Nephron progenitor cell (in vitro differentiated cells): Measurements from ENCODE around the gene RFXANK.
"Not testable (repeated sequence)": the region's sequence is repeated elsewhere in the genome, so short reads cannot be mapped to it uniquely, and the experiment has no call there.

Experiments
- DNase-seq: peaks from one replicate; pipeline ENCODE4 v3.0.0; 2021
- H3K27ac Mint-ChIP-seq: 2 replicates; pipeline ENCODE4 v1.8.0; 2021; ENCODE audit warnings: mild to moderate bottlenecking, moderate library complexity, mixed read lengths
- H3K27me3 Mint-ChIP-seq: 2 replicates; pipeline ENCODE4 v1.8.0; 2021; ENCODE audit warnings: mild to moderate bottlenecking, low read depth, mixed read lengths; ENCODE audit not compliant: poor library complexity
- H3K36me3 Mint-ChIP-seq: 2 replicates; pipeline ENCODE4 v1.8.0; 2021; ENCODE audit warnings: low read depth, mixed read lengths
- H3K4me1 Mint-ChIP-seq: 2 replicates; pipeline ENCODE4 v1.8.0; 2021; ENCODE audit warnings: mixed read lengths
- H3K4me3 Mint-ChIP-seq: 2 replicates; pipeline ENCODE4 v1.8.0; 2021; ENCODE audit warnings: mild to moderate bottlenecking, moderate library complexity, mixed read lengths
- H3K9me3 Mint-ChIP-seq: 2 replicates; pipeline ENCODE4 v1.8.0; 2021; ENCODE audit warnings: mild to moderate bottlenecking, moderate library complexity, mixed read lengths
- CTCF ChIP-seq: fragments of 200-600 bp; sonication (generic); IDR thresholded peaks from 2 replicates; pipeline ENCODE4 v1.5.0; 2021; ENCODE audit warnings: antibody characterized with exemption

RFXANK gene

DNA sequence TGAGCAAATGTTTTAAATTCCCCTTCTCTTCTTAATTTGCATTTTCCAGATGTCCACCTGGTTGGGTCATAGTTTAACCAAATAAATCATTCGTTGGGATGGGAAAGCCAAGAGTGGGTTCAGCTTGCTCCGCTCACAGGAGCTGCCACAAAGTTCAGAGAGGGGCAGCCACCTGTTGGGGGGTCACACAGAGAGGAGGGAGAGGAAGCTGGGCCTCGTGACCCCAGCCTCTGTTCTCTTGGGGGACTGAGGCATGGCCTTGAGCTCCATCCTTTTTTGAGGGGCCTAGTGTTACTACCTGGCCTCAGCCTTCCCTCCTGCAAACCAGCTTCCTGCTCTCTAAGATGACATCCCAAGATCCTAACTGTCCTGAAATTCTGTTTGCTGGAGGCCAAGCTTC lies 24.4 kb upstream of the RFXANK start:
- H3K27ac Mint-ChIP-seq = no peak overlapping the region
- no peaks in the 10 kb centered on the region for H3K36me3 Mint-ChIP-seq
- H3K4me3 Mint-ChIP-seq = no peak overlapping the region
- no peak for TF ChIP-seq CTCF
- peaks cover 42% of the 10 kb centered on the region for H3K27me3 Mint-ChIP-seq
- H3K9me3 Mint-ChIP-seq = no peaks in the 10 kb centered on the region
- H3K4me1 Mint-ChIP-seq = peaks cover 30% of the 10 kb centered on the region
- DNase-seq = no peak

DNA sequence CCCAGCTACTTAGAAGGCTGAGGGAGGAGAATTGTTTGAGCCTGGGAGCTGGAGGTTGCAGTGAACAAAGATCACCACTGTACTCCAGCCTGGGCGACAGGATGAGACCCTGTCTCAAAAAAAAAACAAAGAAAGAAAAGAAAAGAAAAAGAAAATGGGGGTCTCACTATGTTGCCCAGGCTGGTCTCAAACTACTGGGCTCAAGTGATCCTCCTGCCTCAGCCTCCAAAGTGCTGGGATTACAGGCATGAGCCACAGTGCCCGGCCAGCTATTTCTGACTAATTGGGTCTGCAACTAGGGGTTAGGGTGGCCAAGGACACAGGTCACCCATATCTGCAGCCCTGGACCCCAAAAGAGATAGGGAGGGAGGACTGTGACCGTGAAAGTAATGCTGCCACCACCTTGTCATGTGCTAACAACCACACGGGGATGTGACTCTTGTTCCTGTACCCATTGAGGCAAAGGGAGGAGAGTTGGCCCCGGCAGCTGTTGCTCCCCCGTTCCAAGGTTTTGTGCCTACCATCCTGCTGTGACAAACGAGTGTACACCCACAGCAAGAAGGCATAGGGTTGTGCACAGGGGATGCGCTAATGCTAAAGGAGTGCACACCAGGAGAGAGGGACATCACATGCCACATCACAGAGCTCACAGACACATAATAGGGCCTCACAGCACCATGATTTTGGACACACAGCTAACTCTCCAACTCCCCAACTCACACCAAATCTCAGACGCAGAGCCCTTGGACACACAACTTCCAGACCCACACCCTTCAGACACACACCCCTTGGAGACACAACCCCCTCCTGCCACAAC lies 22.6 kb upstream of the RFXANK start:
- no peak for DNase-seq
- no peaks in the 10 kb centered on the region for H3K9me3 Mint-ChIP-seq
- no peak for TF ChIP-seq CTCF

DNA sequence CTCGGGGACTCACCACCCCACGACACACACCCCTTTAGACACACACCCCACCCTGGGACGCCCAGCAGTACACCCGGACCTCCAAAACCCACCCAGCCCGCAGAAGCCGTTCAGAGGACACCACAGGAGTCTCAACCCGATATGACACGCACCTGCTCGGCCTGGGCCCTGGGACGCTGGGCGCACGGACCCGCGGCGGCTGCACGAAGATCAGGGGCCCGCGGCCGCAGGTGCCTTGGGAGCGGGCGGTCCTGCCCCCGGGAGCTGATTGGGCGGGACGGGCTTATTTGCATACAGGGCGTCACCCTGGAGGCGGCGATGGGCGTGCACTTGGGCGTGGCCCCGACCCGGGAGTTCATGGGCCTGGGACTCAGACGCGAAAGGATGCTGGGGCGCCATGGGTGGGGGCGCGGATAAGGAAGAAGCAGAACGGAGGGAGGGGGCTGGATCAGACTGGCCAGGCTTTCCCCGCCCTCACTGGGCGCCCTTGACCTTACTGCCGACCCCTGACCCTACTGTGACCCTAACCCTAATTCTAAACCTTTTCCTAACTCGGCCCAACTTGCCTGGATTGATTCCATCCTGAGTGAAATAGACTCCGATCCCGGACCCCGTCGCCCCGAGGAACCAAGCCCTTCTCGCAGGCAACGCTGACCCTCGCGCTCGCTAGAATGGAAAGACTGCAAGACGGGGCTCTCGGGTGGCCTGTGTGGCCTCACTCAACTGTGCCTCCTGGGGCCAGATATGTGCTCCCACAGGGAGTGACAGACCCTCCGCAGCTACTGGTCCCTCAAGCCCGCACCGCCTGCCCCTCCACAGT lies 21.8 kb upstream of the RFXANK start, which contains the start of gene MEF2B:
Gene MEF2B, minus strand, starts transcription at position 211 of the 820 bp plus-strand sequence. CDS start 19,528 bp downstream, outside the sequence.
- Mint-ChIP-seq H3K36me3 (no peaks in the 10 kb centered on the region), H3K27ac (no peak within 1 kb of the TSS), H3K27me3 (peaks cover 42% of the 10 kb centered on the region), H3K4me3 (peak within 1 kb of the TSS; percentile 75), H3K9me3 (no peaks in the 10 kb centered on the region), H3K4me1 (peaks cover 30% of the 10 kb centered on the region)
- peak; percentile 92 for DNase-seq
- no peak for TF ChIP-seq CTCF

More for the DNA sequence above, 22.6 kb upstream of the RFXANK start:
- peaks cover 30% of the 10 kb centered on the region for H3K4me1 Mint-ChIP-seq
- H3K4me3 Mint-ChIP-seq = peak overlapping the region; percentile 75
- no peak overlapping the region for H3K27ac Mint-ChIP-seq
- no peaks in the 10 kb centered on the region for H3K36me3 Mint-ChIP-seq
- peaks cover 42% of the 10 kb centered on the region for H3K27me3 Mint-ChIP-seq

- peak overlapping the region; percentile 50 for H3K27ac Mint-ChIP-seq
- H3K4me3 Mint-ChIP-seq = peak overlapping the region; percentile 75
- no peaks in the 10 kb centered on the region for H3K9me3 Mint-ChIP-seq
- no peak for DNase-seq
- H3K4me1 Mint-ChIP-seq = peaks cover 30% of the 10 kb centered on the region
- H3K27me3 Mint-ChIP-seq = peaks cover 42% of the 10 kb centered on the region
- no peaks in the 10 kb centered on the region for H3K36me3 Mint-ChIP-seq
- TF ChIP-seq CTCF = no peak
Measured at GRCh38 chr19:19170873-19171672, 21.0 kb upstream of the RFXANK start.

DNA sequence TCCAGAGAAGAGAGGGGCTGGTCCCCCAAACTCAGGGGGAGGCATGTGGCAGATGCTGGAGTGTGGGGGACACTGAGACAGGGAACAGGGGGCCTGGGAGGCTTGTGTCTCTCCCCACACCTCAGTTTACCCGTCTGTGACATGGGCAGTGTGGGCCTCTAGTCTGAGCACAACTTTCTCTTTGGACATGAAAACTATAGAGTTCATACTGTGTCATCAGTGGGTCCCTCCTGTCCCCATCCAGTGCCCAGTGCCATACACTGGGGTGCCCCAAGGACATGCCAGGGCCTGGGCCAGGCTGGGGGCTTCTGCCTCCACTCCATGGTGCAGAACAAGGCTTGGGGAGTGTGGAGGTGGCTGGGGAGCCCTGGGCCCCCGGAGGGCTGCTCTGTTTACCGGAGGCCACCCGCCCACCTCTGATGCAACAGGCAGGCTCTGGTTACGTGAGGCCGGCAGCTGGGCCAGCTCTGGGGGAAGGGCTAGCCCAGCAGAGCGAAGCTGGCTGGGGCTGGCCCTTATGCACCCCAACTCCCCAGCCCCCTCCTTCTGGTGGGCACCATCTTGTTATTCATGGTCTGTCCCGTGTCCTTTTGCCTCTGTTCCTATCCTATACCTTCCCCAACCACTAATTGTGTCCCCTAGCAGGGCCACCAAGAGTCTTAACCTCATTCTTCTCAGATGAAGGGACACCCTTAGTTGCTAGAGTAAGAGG lies 20.1 kb upstream of the RFXANK start:
- Mint-ChIP-seq H3K27me3 (peaks cover 41% of the 10 kb centered on the region), H3K27ac (no peak overlapping the region), H3K9me3 (no peaks in the 10 kb centered on the region), H3K36me3 (no peaks in the 10 kb centered on the region), H3K4me1 (peaks cover 30% of the 10 kb centered on the region), H3K4me3 (peak overlapping the region; percentile 41)
- no peak for TF ChIP-seq CTCF
- peak; percentile 18 for DNase-seq

GRCh38 chr19:19173243-19173642 lies 18.8 kb upstream of the RFXANK start:
- not testable (repeated sequence) for H3K27ac Mint-ChIP-seq, DNase-seq, H3K4me3 Mint-ChIP-seq, H3K9me3 Mint-ChIP-seq, H3K36me3 Mint-ChIP-seq
- Mint-ChIP-seq H3K4me1 (peaks cover 30% of the 10 kb centered on the region), H3K27me3 (peaks cover 31% of the 10 kb centered on the region)
